Neural cell (in vitro differentiated cells): ENCODE data around the gene LMBRD2. TPM values are rescaled to one million over a fixed set of nuclear protein-coding genes. Genes with fewer than 3 reads are reported as not detected.

Experiments used
- H2AFZ ChIP-seq: fragments of 200-600, 300-800 bp; sonication (generic), shearing (Covaris generic); 2 replicates; pipeline ENCODE4 v1.6.0; 2014; ENCODE audit warnings: low read depth, mild to moderate bottlenecking, antibody characterized with exemption, low read length, moderate library complexity
- H3F3A ChIP-seq: fragments of 200-600 bp; shearing (Covaris generic); 2 replicates; pipeline ENCODE4 v1.6.1; 2016; ENCODE audit warnings: mild to moderate bottlenecking, moderate library complexity, mixed read lengths, antibody characterized with exemption, low read length; ENCODE audit not compliant: insufficient read depth, poor library complexity, severe bottlenecking
- H3K27ac ChIP-seq: fragments of 200-600, 300-800 bp; sonication (generic), shearing (Covaris generic); 2 replicates; pipeline ENCODE4 v1.5.1; 2014; ENCODE audit warnings: mild to moderate bottlenecking, low read length, moderate library complexity
- H3K27me3 ChIP-seq: fragments of 300-800, 200-600 bp; sonication (generic), shearing (Covaris generic); 2 replicates; pipeline ENCODE4 v1.6.0; 2014; ENCODE audit warnings: mild to moderate bottlenecking, low read depth, low read length, moderate library complexity; ENCODE audit not compliant: insufficient read depth
- H3K36me3 ChIP-seq: fragments of 300-800, 200-600 bp; sonication (generic), shearing (Covaris generic); 2 replicates; pipeline ENCODE4 v1.5.1; 2014; ENCODE audit warnings: mild to moderate bottlenecking, antibody characterized with exemption, low read length, moderate library complexity; ENCODE audit not compliant: insufficient read depth
- H3K4me2 ChIP-seq: fragments of 300-800, 200-600 bp; sonication (generic), shearing (Covaris generic); 2 replicates; pipeline ENCODE4 v1.6.0; 2014; ENCODE audit warnings: mild to moderate bottlenecking, low read length
- H3K4me3 ChIP-seq: fragments of 300-800, 200-600 bp; sonication (generic), shearing (Covaris generic); 2 replicates; pipeline ENCODE4 v1.5.1; 2014; ENCODE audit warnings: mild to moderate bottlenecking, low read length, moderate library complexity
- H3K79me2 ChIP-seq: fragments of 200-600 bp; shearing (Covaris generic); replicated peaks from 2 replicates; pipeline ENCODE4 v1.6.0; 2014; ENCODE audit warnings: mild to moderate bottlenecking, low read length, moderate library complexity; ENCODE audit not compliant: insufficient read depth
- H3K9ac ChIP-seq: fragments of 300-800, 200-600 bp; sonication (generic), shearing (Covaris generic); 2 replicates; pipeline ENCODE4 v1.6.1; 2016; ENCODE audit warnings: mild to moderate bottlenecking, low read length, mixed read lengths
- H3K9me2 ChIP-seq: fragments of 200-600 bp; shearing (Covaris generic); 2 replicates; pipeline ENCODE4 v1.6.1; 2016; ENCODE audit warnings: mild to moderate bottlenecking, low read length, mixed read lengths; ENCODE audit not compliant: insufficient read depth
- H3K9me3 ChIP-seq: fragments of 200-600, 300-800 bp; sonication (generic), shearing (Covaris generic); 2 replicates; pipeline ENCODE4 v1.6.1; 2016; ENCODE audit warnings: mild to moderate bottlenecking, mixed run types, low read length, moderate library complexity, mixed read lengths
- H4K20me1 ChIP-seq: fragments of 200-600 bp; shearing (Covaris generic); 2 replicates; pipeline ENCODE4 v1.6.1; 2016; ENCODE audit warnings: mild to moderate bottlenecking, mixed run types; ENCODE audit not compliant: insufficient read depth
- EP300 ChIP-seq: fragments of 450-650 bp; conservative IDR thresholded peaks from 2 replicates; pipeline ENCODE4 v1.6.1; 2014; ENCODE audit warnings: antibody characterized with exemption, mild to moderate bottlenecking, moderate library complexity; ENCODE audit not compliant: poor library complexity, severe bottlenecking
- EZH2 ChIP-seq: fragments of 200-600, 300-800 bp; shearing (Covaris generic), sonication (generic); IDR thresholded peaks from 2 replicates; pipeline ENCODE4 v1.6.1; 2014; ENCODE audit warnings: antibody characterized with exemption, low read length, borderline replicate concordance, mild to moderate bottlenecking; ENCODE audit not compliant: insufficient read depth, poor library complexity, severe bottlenecking
- MXI1 ChIP-seq: fragments of 450-650 bp; conservative IDR thresholded peaks from 2 replicates; pipeline ENCODE4 v1.6.1; 2014; ENCODE audit warnings: antibody characterized with exemption, mild to moderate bottlenecking; ENCODE audit not compliant: poor library complexity, severe bottlenecking
- POLR2AphosphoS5 ChIP-seq: IDR thresholded peaks from 2 replicates; pipeline ENCODE4 v1.6.1; 2012
- RAD21 ChIP-seq: fragments of 450-650 bp; conservative IDR thresholded peaks from 2 replicates; pipeline ENCODE4 v1.6.1; 2014; ENCODE audit warnings: antibody characterized with exemption, mild to moderate bottlenecking, moderate library complexity
- SMC3 ChIP-seq: fragments of 450-650 bp; conservative IDR thresholded peaks from 2 replicates; pipeline ENCODE4 v1.6.1; 2014; ENCODE audit warnings: antibody characterized with exemption, mild to moderate bottlenecking, moderate library complexity; ENCODE audit not compliant: poor library complexity
- TAF1 ChIP-seq: IDR thresholded peaks from 2 replicates; pipeline ENCODE4 v1.6.1; 2012; ENCODE audit warnings: low read depth
- polyA plus RNA-seq: library from polyadenylated mRNA; depleted of rRNA; stranded (reverse); fragments of >200 nt; gene quantifications from 2 replicates; pipeline ENCODE4 v1.2.3, GENCODE V29; 2014
- TF ChIP-seq, protein P1 (sequence below): fragments of 450-650 bp; IDR thresholded peaks from 2 replicates; pipeline ENCODE4 v1.5.1; 2014; ENCODE audit warnings: antibody characterized with exemption, mild to moderate bottlenecking, moderate library complexity; ENCODE audit not compliant: poor library complexity, severe bottlenecking
- TF ChIP-seq, protein P2 (sequence below): IDR thresholded peaks from 2 replicates; pipeline ENCODE4 v1.6.1; 2012; ENCODE audit warnings: borderline replicate concordance

Gene LMBRD2
- polyA plus RNA-seq, 1 donor from 2014 or later = 25.7 TPM

DNA sequence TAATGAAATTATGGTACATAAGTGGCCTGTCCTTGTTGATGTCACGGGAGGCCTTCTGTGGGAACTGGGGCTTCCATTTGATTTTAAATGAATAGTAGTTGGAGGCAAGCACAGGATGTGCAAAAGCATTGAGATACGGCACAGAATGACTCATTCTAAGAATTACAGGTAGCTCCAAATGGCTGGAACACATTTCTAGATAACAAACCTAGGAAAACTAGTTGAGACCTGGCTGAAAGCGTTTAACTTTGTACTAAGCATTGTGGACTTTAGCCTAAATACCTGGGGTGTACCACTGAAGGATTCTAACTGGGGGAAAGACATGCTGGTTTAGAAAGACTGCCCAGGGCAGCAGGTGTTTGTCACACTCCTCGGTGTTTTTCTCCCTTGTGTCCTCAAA, 9.7 kb upstream of the LMBRD2 start:
- Histone ChIP-seq H2AFZ (no peak overlapping the region), H3K9me3 (no peaks in the 10 kb centered on the region), H3F3A (no peaks in the 10 kb centered on the region), H3K27ac (no peak overlapping the region), H3K4me3 (no peak overlapping the region), H3K36me3 (peaks cover 23% of the 10 kb centered on the region), H3K4me2 (no peak overlapping the region), H3K9me2 (no peaks in the 10 kb centered on the region), H4K20me1 (no peaks in the 10 kb centered on the region), H3K9ac (no peak overlapping the region), H3K79me2 (peaks cover 3% of the 10 kb centered on the region), H3K27me3 (no peaks in the 10 kb centered on the region)
- TF ChIP-seq EP300 (no peak), MXI1 (no peak), TAF1 (no peak), EZH2 (no peak), SMC3 (no peak)
- TF ChIP-seq, protein P1, sequence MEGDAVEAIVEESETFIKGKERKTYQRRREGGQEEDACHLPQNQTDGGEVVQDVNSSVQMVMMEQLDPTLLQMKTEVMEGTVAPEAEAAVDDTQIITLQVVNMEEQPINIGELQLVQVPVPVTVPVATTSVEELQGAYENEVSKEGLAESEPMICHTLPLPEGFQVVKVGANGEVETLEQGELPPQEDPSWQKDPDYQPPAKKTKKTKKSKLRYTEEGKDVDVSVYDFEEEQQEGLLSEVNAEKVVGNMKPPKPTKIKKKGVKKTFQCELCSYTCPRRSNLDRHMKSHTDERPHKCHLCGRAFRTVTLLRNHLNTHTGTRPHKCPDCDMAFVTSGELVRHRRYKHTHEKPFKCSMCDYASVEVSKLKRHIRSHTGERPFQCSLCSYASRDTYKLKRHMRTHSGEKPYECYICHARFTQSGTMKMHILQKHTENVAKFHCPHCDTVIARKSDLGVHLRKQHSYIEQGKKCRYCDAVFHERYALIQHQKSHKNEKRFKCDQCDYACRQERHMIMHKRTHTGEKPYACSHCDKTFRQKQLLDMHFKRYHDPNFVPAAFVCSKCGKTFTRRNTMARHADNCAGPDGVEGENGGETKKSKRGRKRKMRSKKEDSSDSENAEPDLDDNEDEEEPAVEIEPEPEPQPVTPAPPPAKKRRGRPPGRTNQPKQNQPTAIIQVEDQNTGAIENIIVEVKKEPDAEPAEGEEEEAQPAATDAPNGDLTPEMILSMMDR = no peak

DNA sequence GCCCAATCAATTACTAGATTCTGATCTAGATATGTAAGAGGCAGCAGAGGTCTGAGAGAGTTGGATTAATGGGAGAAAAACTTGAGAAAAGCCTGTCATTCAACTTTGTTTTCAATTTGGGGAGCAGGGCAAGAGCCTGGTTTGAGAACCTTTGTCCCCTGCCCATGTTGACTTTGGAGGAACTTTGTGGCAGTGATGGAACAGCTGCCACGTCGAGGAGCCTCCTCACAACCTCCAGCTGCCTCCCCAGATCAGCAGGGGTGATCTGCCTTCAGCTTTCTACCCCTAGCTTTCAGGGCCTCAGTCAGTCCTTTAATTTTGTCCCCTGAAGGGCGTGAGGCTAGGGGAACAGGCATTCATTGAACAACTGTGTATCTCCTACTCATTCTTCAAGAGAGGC, 8.9 kb upstream of the LMBRD2 start:
- no peak overlapping the region for H3K9ac ChIP-seq
- TF ChIP-seq EP300 = no peak
- no peak for TF ChIP-seq TAF1
- TF ChIP-seq RAD21 = no peak
- TF ChIP-seq, protein P2, sequence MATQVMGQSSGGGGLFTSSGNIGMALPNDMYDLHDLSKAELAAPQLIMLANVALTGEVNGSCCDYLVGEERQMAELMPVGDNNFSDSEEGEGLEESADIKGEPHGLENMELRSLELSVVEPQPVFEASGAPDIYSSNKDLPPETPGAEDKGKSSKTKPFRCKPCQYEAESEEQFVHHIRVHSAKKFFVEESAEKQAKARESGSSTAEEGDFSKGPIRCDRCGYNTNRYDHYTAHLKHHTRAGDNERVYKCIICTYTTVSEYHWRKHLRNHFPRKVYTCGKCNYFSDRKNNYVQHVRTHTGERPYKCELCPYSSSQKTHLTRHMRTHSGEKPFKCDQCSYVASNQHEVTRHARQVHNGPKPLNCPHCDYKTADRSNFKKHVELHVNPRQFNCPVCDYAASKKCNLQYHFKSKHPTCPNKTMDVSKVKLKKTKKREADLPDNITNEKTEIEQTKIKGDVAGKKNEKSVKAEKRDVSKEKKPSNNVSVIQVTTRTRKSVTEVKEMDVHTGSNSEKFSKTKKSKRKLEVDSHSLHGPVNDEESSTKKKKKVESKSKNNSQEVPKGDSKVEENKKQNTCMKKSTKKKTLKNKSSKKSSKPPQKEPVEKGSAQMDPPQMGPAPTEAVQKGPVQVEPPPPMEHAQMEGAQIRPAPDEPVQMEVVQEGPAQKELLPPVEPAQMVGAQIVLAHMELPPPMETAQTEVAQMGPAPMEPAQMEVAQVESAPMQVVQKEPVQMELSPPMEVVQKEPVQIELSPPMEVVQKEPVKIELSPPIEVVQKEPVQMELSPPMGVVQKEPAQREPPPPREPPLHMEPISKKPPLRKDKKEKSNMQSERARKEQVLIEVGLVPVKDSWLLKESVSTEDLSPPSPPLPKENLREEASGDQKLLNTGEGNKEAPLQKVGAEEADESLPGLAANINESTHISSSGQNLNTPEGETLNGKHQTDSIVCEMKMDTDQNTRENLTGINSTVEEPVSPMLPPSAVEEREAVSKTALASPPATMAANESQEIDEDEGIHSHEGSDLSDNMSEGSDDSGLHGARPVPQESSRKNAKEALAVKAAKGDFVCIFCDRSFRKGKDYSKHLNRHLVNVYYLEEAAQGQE = no peak
- no peak for TF ChIP-seq MXI1
- TF ChIP-seq POLR2AphosphoS5 = no peak
- H3K27ac ChIP-seq = no peak overlapping the region
- peaks cover 7% of the 10 kb centered on the region for H3K79me2 ChIP-seq
- no peaks in the 10 kb centered on the region for H3F3A ChIP-seq
- no peak overlapping the region for H3K4me3 ChIP-seq
- no peaks in the 10 kb centered on the region for H4K20me1 ChIP-seq
- H3K27me3 ChIP-seq = no peaks in the 10 kb centered on the region
- H3K4me2 ChIP-seq = no peak overlapping the region
- H2AFZ ChIP-seq = no peak overlapping the region
- peaks cover 23% of the 10 kb centered on the region for H3K36me3 ChIP-seq
- H3K9me2 ChIP-seq = no peaks in the 10 kb centered on the region
- no peaks in the 10 kb centered on the region for H3K9me3 ChIP-seq

DNA sequence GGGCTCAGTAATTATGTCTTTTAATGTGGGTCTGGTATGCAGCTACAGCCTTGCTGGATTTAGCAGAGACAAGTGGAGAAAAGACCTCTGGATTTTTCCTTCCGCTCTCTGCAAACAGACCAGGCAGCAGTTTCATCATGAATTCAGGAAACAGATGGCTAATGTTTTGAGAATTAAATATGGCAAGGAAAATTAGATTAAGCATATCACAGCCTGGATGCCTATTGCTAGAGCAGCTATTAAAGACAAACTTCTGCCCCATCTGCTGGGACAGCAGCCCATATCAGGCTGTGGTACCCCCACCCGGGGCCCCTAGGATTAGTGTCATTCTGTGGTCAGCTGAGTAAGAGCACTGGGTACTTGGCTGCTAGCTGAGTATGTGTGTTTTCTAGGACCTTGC, 6.5 kb upstream of the LMBRD2 start:
- TF ChIP-seq, protein P1 = no peak
- TF ChIP-seq, protein P2 = no peak
- TF ChIP-seq MXI1 (no peak), EP300 (no peak), POLR2AphosphoS5 (no peak), SMC3 (no peak), RAD21 (no peak), EZH2 (no peak)
- Histone ChIP-seq H3F3A (no peaks in the 10 kb centered on the region), H3K4me3 (no peak overlapping the region), H3K27ac (no peak overlapping the region), H3K27me3 (no peaks in the 10 kb centered on the region), H3K9ac (no peak overlapping the region), H3K79me2 (peaks cover 23% of the 10 kb centered on the region), H3K9me3 (no peaks in the 10 kb centered on the region), H3K4me2 (no peak overlapping the region), H4K20me1 (no peaks in the 10 kb centered on the region), H3K9me2 (no peaks in the 10 kb centered on the region), H3K36me3 (peaks cover 22% of the 10 kb centered on the region), H2AFZ (no peak overlapping the region)
